Liver (tissue), 9 donors: ENCODE measurements around the gene ARID4B. TPM values are rescaled to one million over a fixed set of nuclear protein-coding genes. Genes with fewer than 3 reads are reported as not detected.
"Not testable (repeated sequence)": the region's sequence is repeated elsewhere in the genome, so short reads cannot be mapped to it uniquely, and the experiment has no call there.

ENCODE experiments used
- DNase-seq: peaks from one replicate; pipeline ENCODE4 v3.0.0-alpha.2; 2017; ENCODE audit warnings: low spot score
- H3K27ac ChIP-seq, 2 donors: one replicate each; pipeline ENCODE4 v1.7.0; 2013; ENCODE audit warnings: inconsistent platforms in 2 of 2, low read length in 2 of 2, control low read depth in 1 of 2, low read depth in 1 of 2, mild to moderate bottlenecking in 1 of 2
- H3K27me3 ChIP-seq, 4 donors: one replicate each; pipeline versions ENCODE4 v1.6.1 to v1.7.0; 2013; ENCODE audit warnings: low read length in 3 of 4, inconsistent platforms in 1 of 4, mild to moderate bottlenecking in 1 of 4, moderate library complexity in 1 of 4; ENCODE audit not compliant: control insufficient read depth in 4 of 4, insufficient read depth in 4 of 4
- H3K36me3 ChIP-seq, 4 donors: one replicate each; pipeline versions ENCODE4 v1.6.1 to v1.7.0; 2013; ENCODE audit warnings: low read length in 3 of 4, mild to moderate bottlenecking in 3 of 4, low read depth in 1 of 4, moderate library complexity in 1 of 4; ENCODE audit not compliant: control insufficient read depth in 4 of 4, insufficient read depth in 3 of 4
- H3K4me1 ChIP-seq, 4 donors: one replicate each; pipeline versions ENCODE4 v1.6.1 to v1.7.0; 2013; ENCODE audit warnings: low read length in 3 of 4, mild to moderate bottlenecking in 3 of 4, moderate library complexity in 1 of 4; ENCODE audit not compliant: control insufficient read depth in 4 of 4, insufficient read depth in 4 of 4
- H3K4me3 ChIP-seq, 3 donors: one replicate each; pipeline versions ENCODE4 v1.6.1 to v1.7.0; 2013; ENCODE audit warnings: low read length in 3 of 3, control low read depth in 1 of 3, low read depth in 1 of 3, mild to moderate bottlenecking in 1 of 3
- H3K9ac ChIP-seq, 2 donors: one replicate each; pipeline ENCODE4 v1.7.0; 2013; ENCODE audit warnings: low read length in 2 of 2, mild to moderate bottlenecking in 2 of 2, moderate library complexity in 2 of 2, control low read depth in 1 of 2, low read depth in 1 of 2
- H3K9me3 ChIP-seq, 4 donors: one replicate each; pipeline versions ENCODE4 v1.6.1 to v1.7.0; 2013; ENCODE audit warnings: low read length in 3 of 4; ENCODE audit not compliant: control insufficient read depth in 4 of 4
- ATF3 ChIP-seq: IDR thresholded peaks from 2 replicates; pipeline ENCODE4 v1.6.1; 2016; ENCODE audit warnings: antibody characterized with exemption
- CTCF ChIP-seq: fragments of 150-350 bp; IDR thresholded peaks from 2 replicates; pipeline ENCODE4 v1.5.1; 2017; ENCODE audit warnings: improper control_type of control experiment, low read depth, low read length; ENCODE audit not compliant: missing input control
- EGR1 ChIP-seq, 2 donors: IDR thresholded peaks; 2 replicates each; pipeline ENCODE4 v1.6.1; 2016 to 2018; ENCODE audit warnings: antibody characterized with exemption in 2 of 2, low read depth in 2 of 2
- FOXA1 ChIP-seq: IDR thresholded peaks from 2 replicates; pipeline ENCODE4 v1.6.1; 2016; ENCODE audit warnings: antibody characterized with exemption
- FOXA2 ChIP-seq: IDR thresholded peaks from 2 replicates; pipeline ENCODE4 v1.6.1; 2016; ENCODE audit warnings: antibody characterized with exemption
- GABPA ChIP-seq, 2 donors: IDR thresholded peaks in 1 of 2; conservative IDR thresholded peaks in 1 of 2; 2 replicates each; pipeline ENCODE4 v1.6.1; 2016; ENCODE audit warnings: antibody characterized with exemption in 2 of 2, mild to moderate bottlenecking in 1 of 2, moderate library complexity in 1 of 2
- HNF4A ChIP-seq, 2 donors: conservative IDR thresholded peaks; 2 replicates each; pipeline ENCODE4 v1.6.1; 2016; ENCODE audit warnings: antibody characterized with exemption in 2 of 2, mild to moderate bottlenecking in 2 of 2
- HNF4G ChIP-seq: IDR thresholded peaks from 2 replicates; pipeline ENCODE4 v1.6.1; 2016; ENCODE audit warnings: antibody characterized with exemption
- JUND ChIP-seq, 2 donors: IDR thresholded peaks; 2 replicates each; pipeline ENCODE4 v1.6.1; 2016; ENCODE audit warnings: antibody characterized with exemption in 2 of 2
- MAX ChIP-seq: IDR thresholded peaks from 2 replicates; pipeline ENCODE4 v1.6.1; 2016; ENCODE audit warnings: antibody characterized with exemption
- NR2F2 ChIP-seq: IDR thresholded peaks from 2 replicates; pipeline ENCODE4 v1.6.1; 2016; ENCODE audit warnings: antibody characterized with exemption
- RAD21 ChIP-seq, 2 donors: IDR thresholded peaks; 2 replicates each; pipeline ENCODE4 v1.6.1; 2016; ENCODE audit warnings: antibody characterized with exemption in 2 of 2, mild to moderate bottlenecking in 2 of 2
- REST ChIP-seq: IDR thresholded peaks from 2 replicates; pipeline ENCODE4 v1.6.1; 2016; ENCODE audit warnings: antibody characterized with exemption, mild to moderate bottlenecking
- RXRA ChIP-seq, 2 donors: IDR thresholded peaks; 2 replicates each; pipeline ENCODE4 v1.6.1; 2017 to 2018; ENCODE audit warnings: antibody characterized with exemption in 2 of 2, mild to moderate bottlenecking in 1 of 2
- SP1 ChIP-seq: IDR thresholded peaks from 2 replicates; pipeline ENCODE4 v1.6.1; 2018; ENCODE audit warnings: antibody characterized with exemption, mild to moderate bottlenecking
- TAF1 ChIP-seq: conservative IDR thresholded peaks from 2 replicates; pipeline ENCODE4 v1.6.1; 2016; ENCODE audit warnings: antibody characterized with exemption, mild to moderate bottlenecking
- YY1 ChIP-seq: IDR thresholded peaks from 2 replicates; pipeline ENCODE4 v1.6.1; 2016; ENCODE audit warnings: antibody characterized with exemption, mild to moderate bottlenecking
- ZBTB33 ChIP-seq: IDR thresholded peaks from 2 replicates; pipeline ENCODE4 v1.6.1; 2016; ENCODE audit warnings: antibody characterized with exemption
- WGBS: extraction: QIAGEN DNeasy Blood & Tissue Kit; methylation state at CpG from one replicate; pipeline ENCODE4 v1.1.7; 2013; 5-methylcytosine and 5-hydroxymethylcytosine counted together
- polyA plus RNA-seq, 2 donors: library from polyadenylated mRNA; stranded (reverse) in 1 of 2; unstranded in 1 of 2; fragments of 200-250 nt in 1 of 2; fragments of >200 nt in 1 of 2; fragmentation: Nextera tagmentation in 1 of 2; extraction: Ambion mirVana in 1 of 2; gene quantifications; one replicate each; pipeline versions ENCODE4 v1.2.1 to v1.2.3, GENCODE V29; 2013 to 2015
- total RNA-seq, 2 donors: library from RNA; depleted of rRNA; stranded (reverse); fragments of >200 nt; gene quantifications; one replicate each; pipeline ENCODE4 v1.2.3, GENCODE V29; 2014
- donor health status: healthy.
- donor health status: healthy.
- donor health status: healthy.
- donor health status: healthy.
- donor health status: healthy.

Gene ARID4B
- total and polyA plus RNA-seq, 4 donors: 4.2 to 27.3 (median 21.3) TPM

- Histone ChIP-seq H3K36me3 (peaks cover 4 to 22% (median 6%) of the 10 kb centered on the region in 4 donors), H3K27me3 (no peaks in the 10 kb centered on the region), H3K9ac (no peak overlapping the region), H3K4me3 (no peak overlapping the region), H3K9me3 (no peaks in the 10 kb centered on the region), H3K4me1 (no peaks in the 10 kb centered on the region), H3K27ac (no peak overlapping the region)
- TF ChIP-seq CTCF: no peak
- no peak for TF ChIP-seq GABPA (IDR thresholded peaks at IDR 0.05 in 1 of 2, conservative IDR thresholded peaks at IDR 0.05 in 1 of 2)
- TF ChIP-seq REST: no peak
- TF ChIP-seq ZBTB33: no peak
- no peak for TF ChIP-seq TAF1
- TF ChIP-seq FOXA1: no peak
- no peak for TF ChIP-seq MAX
- no peak for TF ChIP-seq FOXA2
- TF ChIP-seq RXRA (IDR thresholded peaks at IDR 0.05): no peak
- TF ChIP-seq HNF4G: no peak
- no peak for TF ChIP-seq RAD21 (IDR thresholded peaks at IDR 0.05)
- TF ChIP-seq ATF3: no peak
- no peak for TF ChIP-seq HNF4A (conservative IDR thresholded peaks at IDR 0.05)
- TF ChIP-seq YY1: no peak
- no peak for TF ChIP-seq SP1
- TF ChIP-seq JUND (IDR thresholded peaks at IDR 0.05): no peak
- no peak for TF ChIP-seq NR2F2
- no peak for TF ChIP-seq EGR1 (IDR thresholded peaks at IDR 0.05; ENCODE audit: low read depth in 2 of 2)
- no peak for DNase-seq
- 100% methylated on average over 1 of the region's 1 CpG for WGBS
These were observed 112.5 kb downstream of the ARID4B start for GRCh38 chr1:235215453-235215852.

GRCh38 chr1:235214962-235215361, 113.0 kb downstream of the ARID4B start:
- H3K27ac ChIP-seq, H3K4me3 ChIP-seq, DNase-seq, H3K4me1 ChIP-seq, H3K9ac ChIP-seq, H3K9me3 ChIP-seq, H3K27me3 ChIP-seq: not testable (repeated sequence)
- WGBS: 98% methylated on average over 2 of the region's 2 CpGs
- H3K36me3 ChIP-seq: peaks cover 4 to 22% (median 7%) of the 10 kb centered on the region in 4 donors
